Stimulated activated CD4-positive, alpha-beta T cell treated with anti-CD3 and anti-CD28 coated beads, Interleukin-4, amount 100 ng/mL, for 1 hour (primary cell): ENCODE measurements around the gene BCS1L.
"Not testable (repeated sequence)": the region's sequence is repeated elsewhere in the genome, so short reads cannot be mapped to it uniquely, and the experiment has no call there.

Experiments used
- DNase-seq: peaks from one replicate; pipeline ENCODE4 v3.0.0-alpha.2; 2020

Gene BCS1L

GRCh38 chr2:218662377-218662776 is 2.9 kb downstream of the BCS1L start:
- no peak for DNase-seq

GRCh38 chr2:218662827-218663226 is 3.3 kb downstream of the BCS1L start:
- DNase-seq = no peak

- DNase-seq = no peak
Measured at GRCh38 chr2:218663901-218664300, 4.4 kb downstream of the BCS1L start.

GRCh38 chr2:218664653-218665052 is 5.2 kb downstream of the BCS1L start:
- no peak for DNase-seq

- no peak for DNase-seq
Measured at GRCh38 chr2:218671097-218671653, 11.7 kb downstream of the BCS1L start.

GRCh38 chr2:218671654-218672566 is 12.4 kb downstream of the BCS1L start, which contains the start of the genes RNF25 and STK36:
TSS of gene RNF25 (minus strand) at chr2:218672002. CDS start at chr2:218671970, 32 bp downstream.
TSS of gene STK36 (plus strand) at chr2:218672086. CDS start at chr2:218672830, 744 bp downstream.
- DNase-seq = peak; percentile 81

GRCh38 chr2:218679119-218679518 is 19.6 kb downstream of the BCS1L start:
- DNase-seq = no peak

- DNase-seq = no peak
Measured at GRCh38 chr2:218680061-218680460, 20.6 kb downstream of the BCS1L start.

GRCh38 chr2:218687400-218688060 is 28.0 kb downstream of the BCS1L start:
- DNase-seq = not testable (repeated sequence)

- DNase-seq = no peak
Measured at GRCh38 chr2:218691234-218691633, 31.8 kb downstream of the BCS1L start.

- DNase-seq = no peak
Measured at GRCh38 chr2:218694405-218695145, 35.1 kb downstream of the BCS1L start.

GRCh38 chr2:218698885-218699284 is 39.4 kb downstream of the BCS1L start:
- DNase-seq = no peak

- no peak for DNase-seq
Measured at GRCh38 chr2:218701806-218702205, 42.3 kb downstream of the BCS1L start.

- DNase-seq = no peak
Measured at GRCh38 chr2:218703341-218703740, 43.9 kb downstream of the BCS1L start.

GRCh38 chr2:218708086-218708485 is 48.6 kb downstream of the BCS1L start:
- DNase-seq = no peak

GRCh38 chr2:218709908-218710307 is 50.4 kb downstream of the BCS1L start:
- DNase-seq = no peak

GRCh38 chr2:218710334-218710686 is 50.8 kb downstream of the BCS1L start:
- no peak for DNase-seq

- DNase-seq = peak; percentile 99
Measured at GRCh38 chr2:218710687-218711549, 51.4 kb downstream of the BCS1L start, which contains the start of gene TTLL4. TSS of gene TTLL4 (plus strand) at chr2:218710835. CDS start at chr2:218737677, 26,842 bp downstream.

- no peak for DNase-seq
Measured at GRCh38 chr2:218711550-218711929, 52.1 kb downstream of the BCS1L start.
